Astrocyte (in vitro differentiated cells and primary cell): ENCODE measurements around the gene ZC3H15. TPM values are rescaled to one million over a fixed set of nuclear protein-coding genes. Genes with fewer than 3 reads are reported as not detected.

Experiments
- DNase-seq: peaks from one replicate; pipeline ENCODE4 v3.0.0-alpha.2; 2010; ENCODE audit warnings: low read depth
- FAIRE-seq: peaks from 2 replicates; lab custom pipeline; 2011; peaks lifted over from hg19 to GRCh38; lab: Jason Lieb, UNC
- H2AFZ ChIP-seq: 2 replicates; pipeline ENCODE4 v1.6.0; 2012; ENCODE audit warnings: low read depth, low read length, inconsistent platforms
- H3K27ac ChIP-seq: 2 replicates; pipeline ENCODE4 v1.5.1; 2011; ENCODE audit warnings: low read depth, low read length, inconsistent platforms
- H3K27me3 ChIP-seq: 2 replicates; pipeline ENCODE4 v1.6.0; 2011; ENCODE audit warnings: low read length, inconsistent platforms; ENCODE audit not compliant: insufficient read depth
- H3K36me3 ChIP-seq: 2 replicates; pipeline ENCODE4 v1.5.1; 2011; ENCODE audit warnings: low read length, inconsistent platforms; ENCODE audit not compliant: insufficient read depth
- H3K4me1 ChIP-seq: 2 replicates; pipeline ENCODE4 v1.5.1; 2011; ENCODE audit warnings: low read length, inconsistent platforms; ENCODE audit not compliant: insufficient read depth
- H3K4me2 ChIP-seq: 2 replicates; pipeline ENCODE4 v1.6.0; 2012; ENCODE audit warnings: low read length, inconsistent platforms
- H3K4me3 ChIP-seq: 2 replicates; pipeline ENCODE4 v1.5.1; 2011; ENCODE audit warnings: low read depth, mild to moderate bottlenecking, low read length, inconsistent platforms; ENCODE audit not compliant: insufficient read depth
- H3K79me2 ChIP-seq: 2 replicates; pipeline ENCODE4 v1.6.0; 2012; ENCODE audit warnings: mild to moderate bottlenecking, low read length, inconsistent platforms; ENCODE audit not compliant: insufficient read depth
- H3K9ac ChIP-seq: 2 replicates; pipeline ENCODE4 v1.6.0; 2012; ENCODE audit warnings: mild to moderate bottlenecking, low read length, inconsistent platforms
- H3K9me3 ChIP-seq: 2 replicates; pipeline ENCODE4 v1.5.1; 2012; ENCODE audit warnings: low read depth, mild to moderate bottlenecking, low read length, inconsistent platforms; ENCODE audit not compliant: insufficient read depth
- H4K20me1 ChIP-seq: 2 replicates; pipeline ENCODE4 v1.6.0; 2012; ENCODE audit warnings: low read length, inconsistent platforms; ENCODE audit not compliant: insufficient read depth
- H3K27ac Mint-ChIP-seq: one replicate; pipeline ENCODE4 v1.8.0; 2021; ENCODE audit warnings: mild to moderate bottlenecking, mixed read lengths; ENCODE audit not compliant: unreplicated experiment
- H3K27me3 Mint-ChIP-seq: one replicate; pipeline ENCODE4 v1.8.0; 2021; ENCODE audit warnings: low read depth, mixed read lengths; ENCODE audit not compliant: unreplicated experiment
- H3K36me3 Mint-ChIP-seq: one replicate; pipeline ENCODE4 v1.8.0; 2021; ENCODE audit warnings: low read depth, mixed read lengths; ENCODE audit not compliant: unreplicated experiment
- H3K4me1 Mint-ChIP-seq: one replicate; pipeline ENCODE4 v1.8.0; 2021; ENCODE audit warnings: low read depth, mixed read lengths; ENCODE audit not compliant: unreplicated experiment
- H3K4me3 Mint-ChIP-seq: one replicate; pipeline ENCODE4 v1.8.0; 2021; ENCODE audit warnings: mild to moderate bottlenecking, moderate library complexity, mixed read lengths; ENCODE audit not compliant: unreplicated experiment
- H3K9me3 Mint-ChIP-seq: one replicate; pipeline ENCODE4 v1.8.0; 2021; ENCODE audit warnings: mild to moderate bottlenecking, mixed read lengths; ENCODE audit not compliant: unreplicated experiment
- CTCF ChIP-seq: IDR thresholded peaks from 2 replicates; pipeline ENCODE4 v1.5.1; 2011; ENCODE audit warnings: low read depth, mild to moderate bottlenecking, inconsistent platforms, low read length, moderate library complexity; ENCODE audit not compliant: insufficient read depth
- EZH2 ChIP-seq: IDR thresholded peaks from 2 replicates; pipeline ENCODE4 v1.6.1; 2012; ENCODE audit warnings: mild to moderate bottlenecking, low read length, inconsistent platforms; ENCODE audit not compliant: insufficient read depth
- total RNA-seq: library from RNA; stranded (reverse); gene quantifications from 2 replicates; pipeline ENCODE4 v1.2.1, GENCODE V29; 2021

The ZC3H15 gene
- total RNA-seq, 1 donor from 2014 or later: 76.4 TPM

GRCh38 chr2:186554850-186555671, 69.0 kb downstream of the ZC3H15 start:
- Histone ChIP-seq H3K4me2 (peak overlapping the region; percentile 17), H3K4me1 (peaks cover 10% of the 10 kb centered on the region), H3K27ac (peak overlapping the region; percentile 12), H3K27me3 (no peaks in the 10 kb centered on the region), H3K79me2 (no peaks in the 10 kb centered on the region), H3K9ac (no peak overlapping the region), H3K4me3 (no peak overlapping the region), H3K9me3 (no peaks in the 10 kb centered on the region), H4K20me1 (no peaks in the 10 kb centered on the region), H3K36me3 (no peaks in the 10 kb centered on the region), H2AFZ (no peak overlapping the region)
- no peak for TF ChIP-seq CTCF
- no peak for TF ChIP-seq EZH2
- H3K4me1 Mint-ChIP-seq: peaks cover 39% of the 10 kb centered on the region
- no peaks in the 10 kb centered on the region for H3K36me3 Mint-ChIP-seq
- H3K4me3 Mint-ChIP-seq: no peak overlapping the region
- DNase-seq (peak; percentile 65), FAIRE-seq (peak; percentile 55)
- H3K27ac Mint-ChIP-seq: peak overlapping the region; percentile 56
- H3K27me3 Mint-ChIP-seq: no peaks in the 10 kb centered on the region
- H3K9me3 Mint-ChIP-seq: no peaks in the 10 kb centered on the region

GRCh38 chr2:186558512-186559276, 72.6 kb downstream of the ZC3H15 start:
- no peaks in the 10 kb centered on the region for H3K36me3 ChIP-seq
- H3K27me3 Mint-ChIP-seq: no peaks in the 10 kb centered on the region
- H3K9ac ChIP-seq: no peak overlapping the region
- FAIRE-seq (no peak), DNase-seq (peak; percentile 32)
- no peaks in the 10 kb centered on the region for H3K36me3 Mint-ChIP-seq
- no peak overlapping the region for H2AFZ ChIP-seq
- no peak overlapping the region for H3K4me3 ChIP-seq
- no peaks in the 10 kb centered on the region for H3K79me2 ChIP-seq
- no peak overlapping the region for H3K27ac ChIP-seq
- peaks cover 10% of the 10 kb centered on the region for H3K9me3 Mint-ChIP-seq
- no peak overlapping the region for H3K4me2 ChIP-seq
- no peak overlapping the region for H3K4me3 Mint-ChIP-seq
- TF ChIP-seq EZH2 (no peak), CTCF (no peak)
- no peak overlapping the region for H3K27ac Mint-ChIP-seq
- H3K4me1 Mint-ChIP-seq: peaks cover 42% of the 10 kb centered on the region
- no peaks in the 10 kb centered on the region for H3K9me3 ChIP-seq
- H4K20me1 ChIP-seq: no peaks in the 10 kb centered on the region
- H3K27me3 ChIP-seq: no peaks in the 10 kb centered on the region
- H3K4me1 ChIP-seq: peaks cover 10% of the 10 kb centered on the region

Other genes starting within 250 kb of the ZC3H15 start
- 661 and 779 TPM in 2 replicates for gene ITGAV, start 103.8 kb downstream of the ZC3H15 start, total RNA-seq
- gene FAM171B, start 207.8 kb downstream of the ZC3H15 start, total RNA-seq: 13.5 and 15.5 TPM in 2 replicates